AG09319 (cell line): Measurements from ENCODE around the gene IGSF21.

ENCODE experiments used
- DNase-seq: peaks from one replicate; pipeline ENCODE4 v3.0.0-alpha.2; 2010; ENCODE audit warnings: low read depth; ENCODE audit errors: extremely low read depth
- CTCF ChIP-seq: IDR thresholded peaks from 2 replicates; pipeline ENCODE4 v1.5.1; 2011; ENCODE audit warnings: low read depth, mild to moderate bottlenecking, inconsistent platforms, low read length, moderate library complexity

IGSF21 gene

GRCh38 chr1:18085387-18086074, 22.1 kb upstream of the IGSF21 start:
- no peak for TF ChIP-seq CTCF
- DNase-seq, result no peak

DNA sequence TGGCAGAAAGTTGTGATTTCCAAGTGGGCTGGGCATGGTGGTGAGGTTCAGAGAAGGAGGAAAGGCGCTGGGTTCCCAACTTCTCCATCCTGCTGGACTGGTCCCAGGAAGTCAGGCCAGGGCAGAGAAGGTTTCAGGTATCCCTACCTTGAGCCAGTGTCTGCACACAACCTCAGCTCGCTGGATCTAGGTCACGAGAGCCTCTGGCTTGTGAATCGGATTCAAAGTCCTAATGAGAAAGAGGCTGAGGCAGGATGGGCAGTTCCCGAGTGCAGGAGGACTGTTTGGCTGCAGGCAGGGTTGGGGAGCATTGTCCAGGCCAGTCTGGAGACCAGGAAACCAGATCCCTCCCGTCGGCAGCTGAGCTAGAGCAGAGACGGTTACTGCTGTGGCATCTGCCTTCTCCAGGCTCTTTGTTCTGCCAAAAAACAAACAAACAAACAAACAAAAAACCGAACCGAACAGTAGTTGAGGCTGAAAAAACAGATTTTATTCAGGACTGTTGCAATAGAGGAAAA, 19.5 kb upstream of the IGSF21 start:
- no peak for DNase-seq
- no peak for TF ChIP-seq CTCF

DNA sequence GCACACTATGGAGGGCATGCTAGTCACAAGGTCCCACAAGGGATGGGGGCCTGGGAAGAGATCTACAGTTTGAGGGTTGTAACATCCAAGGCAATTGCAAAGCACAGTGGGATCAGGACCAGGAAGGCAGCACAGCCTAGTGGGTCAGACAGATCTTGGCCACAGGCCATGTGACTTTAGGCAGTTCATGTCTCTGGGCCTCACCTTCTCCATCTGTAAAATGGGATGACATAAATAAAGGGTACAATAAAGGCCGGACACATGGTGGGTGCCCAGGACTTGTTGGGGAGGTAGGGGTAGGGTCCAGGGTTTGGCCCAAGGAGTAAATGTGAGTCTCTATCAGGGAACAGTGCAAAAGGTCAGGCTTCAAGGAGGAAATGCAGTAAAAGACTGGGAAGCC, 18.1 kb upstream of the IGSF21 start:
- no peak for TF ChIP-seq CTCF
- DNase-seq, result no peak

- TF ChIP-seq CTCF, result no peak
- DNase-seq, result no peak
These were observed 17.0 kb upstream of the IGSF21 start for GRCh38 chr1:18090636-18091035.

DNA sequence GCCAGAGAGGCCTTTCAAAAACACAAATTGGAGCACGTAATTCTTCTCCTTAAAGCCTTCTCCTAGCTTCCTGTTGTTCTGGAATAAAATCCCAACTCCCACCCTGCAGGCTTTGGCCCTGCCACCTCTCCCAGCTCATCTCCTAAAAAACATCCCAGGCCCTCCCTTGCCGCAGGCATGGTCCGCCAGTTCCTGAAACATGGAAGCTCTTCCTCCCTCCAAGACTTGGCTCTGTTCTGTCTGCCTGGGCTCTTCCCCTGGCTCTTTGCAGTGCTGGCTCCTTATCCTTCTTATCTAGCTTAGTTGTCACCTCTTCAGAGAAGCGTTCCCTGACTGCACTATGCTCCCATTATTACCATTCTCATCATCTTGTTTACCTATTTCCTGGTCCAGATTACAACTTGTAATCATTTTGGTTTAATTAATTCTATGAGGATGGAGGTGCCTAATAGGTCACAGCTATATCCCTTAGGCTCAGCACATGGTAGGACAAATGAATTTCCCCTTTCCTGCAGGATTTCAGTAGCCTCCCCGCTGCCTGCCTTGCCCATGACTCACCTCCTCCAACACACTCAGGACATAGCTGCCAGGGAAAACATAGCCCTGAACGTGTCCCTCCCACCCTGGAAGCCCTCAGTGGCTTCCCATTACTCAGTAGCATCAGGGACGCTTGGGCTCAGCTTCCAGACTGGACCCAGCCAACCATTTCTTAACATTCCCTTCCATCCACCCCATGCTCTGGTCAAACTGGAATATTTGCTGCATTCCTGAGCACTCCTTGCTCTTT, 15.7 kb upstream of the IGSF21 start:
- DNase-seq, result no peak

GRCh38 chr1:18093193-18093592, 14.4 kb upstream of the IGSF21 start:
- no peak for DNase-seq
- no peak for TF ChIP-seq CTCF

More for the DNA sequence above, 15.7 kb upstream of the IGSF21 start:
- TF ChIP-seq CTCF, result no peak

GRCh38 chr1:18093646-18094045, 14.0 kb upstream of the IGSF21 start:
- DNase-seq, result no peak
- TF ChIP-seq CTCF, result no peak
